GM23338 (cell line): ENCODE measurements around the gene SLC25A12. TPM values are rescaled to one million over a fixed set of nuclear protein-coding genes. Genes with fewer than 3 reads are reported as not detected.

Experiments
- ATAC-seq: fragments of 200-7000 bp; cut with Tn5 transposase; 3 replicates; pipeline ENCODE4 v1.9.1; 2020
- DNase-seq: peaks from one replicate; pipeline ENCODE4 v3.0.0-alpha.2; 2015; ENCODE audit warnings: low spot score
- H2AFZ ChIP-seq: fragments of 200-600 bp; sonication (generic); 2 replicates; pipeline ENCODE4 v1.8.0; 2016; ENCODE audit warnings: antibody characterized with exemption, mild to moderate bottlenecking, moderate library complexity
- H3F3A ChIP-seq: fragments of 200-600 bp; sonication (generic); replicated peaks from 2 replicates; pipeline ENCODE4 v1.8.0; 2017; ENCODE audit warnings: antibody characterized with exemption, mixed run types, low read depth
- H3K27ac ChIP-seq: fragments of 200-600 bp; sonication (generic); 2 replicates; pipeline ENCODE4 v1.6.1; 2016; ENCODE audit warnings: low read depth
- H3K27me3 ChIP-seq: fragments of 200-600 bp; sonication (generic); 2 replicates; pipeline ENCODE4 v1.8.0; 2016; ENCODE audit warnings: mild to moderate bottlenecking, mixed run types, moderate library complexity; ENCODE audit not compliant: insufficient read depth
- H3K36me3 ChIP-seq: fragments of 200-600 bp; sonication (generic); 2 replicates; pipeline ENCODE4 v1.8.0; 2016; ENCODE audit warnings: mild to moderate bottlenecking; ENCODE audit not compliant: insufficient read depth
- H3K4me1 ChIP-seq: fragments of 200-600 bp; sonication (generic); 2 replicates; pipeline ENCODE4 v1.8.0; 2016; ENCODE audit warnings: mild to moderate bottlenecking, moderate library complexity; ENCODE audit not compliant: insufficient read depth
- H3K4me2 ChIP-seq: fragments of 200-600 bp; sonication (generic); 2 replicates; pipeline ENCODE4 v1.7.1; 2017; ENCODE audit warnings: mixed run types
- H3K4me3 ChIP-seq: fragments of 200-600 bp; sonication (generic); 2 replicates; pipeline ENCODE4 v1.6.1; 2016; ENCODE audit warnings: mixed run types
- H3K79me2 ChIP-seq: fragments of 200-600 bp; sonication (generic); replicated peaks from 2 replicates; pipeline ENCODE4 v1.8.0; 2017; ENCODE audit warnings: mild to moderate bottlenecking; ENCODE audit not compliant: insufficient read depth
- H3K9me2 ChIP-seq: fragments of 200-600 bp; sonication (generic); 2 replicates; pipeline ENCODE4 v1.8.0; 2017; ENCODE audit not compliant: insufficient read depth
- H4K20me1 ChIP-seq: fragments of 200-600 bp; sonication (generic); replicated peaks from 2 replicates; pipeline ENCODE4 v1.8.0; 2017; ENCODE audit warnings: mild to moderate bottlenecking; ENCODE audit not compliant: insufficient read depth
- H3K27ac Mint-ChIP-seq: 2 replicates; pipeline ENCODE4 v1.8.0; 2020; ENCODE audit warnings: inconsistent platforms, mild to moderate bottlenecking, moderate library complexity, mixed read lengths
- H3K27me3 Mint-ChIP-seq: 3 replicates; pipeline ENCODE4 v1.8.0; 2022; ENCODE audit warnings: low read depth, mild to moderate bottlenecking, moderate library complexity, mixed read lengths, inconsistent platforms; ENCODE audit not compliant: insufficient read depth, poor library complexity
- H3K36me3 Mint-ChIP-seq: 3 replicates; pipeline ENCODE4 v1.8.0; 2021; ENCODE audit warnings: low read depth, mild to moderate bottlenecking, inconsistent platforms, moderate library complexity, mixed read lengths
- H3K4me1 Mint-ChIP-seq: 3 replicates; pipeline ENCODE4 v1.8.0; 2020; ENCODE audit warnings: mild to moderate bottlenecking, inconsistent platforms, mixed read lengths
- H3K4me3 Mint-ChIP-seq: 3 replicates; pipeline ENCODE4 v1.8.0; 2021; ENCODE audit warnings: moderate library complexity, mild to moderate bottlenecking, inconsistent platforms, mixed read lengths
- H3K9me3 Mint-ChIP-seq: 3 replicates; pipeline ENCODE4 v1.8.0; 2020; ENCODE audit warnings: moderate library complexity, mild to moderate bottlenecking, inconsistent platforms, mixed read lengths
- CREB1 ChIP-seq: fragments of 250-450 bp; sonication (Bioruptor Pico); IDR thresholded peaks from 2 replicates; pipeline ENCODE4 v1.5.0; 2020; ENCODE audit warnings: low read depth, mild to moderate bottlenecking, moderate library complexity
- CTCF ChIP-seq, 2 experiments: fragments of 200-600 bp in 1 of 2; sonication (generic) in 1 of 2; conservative IDR thresholded peaks; 2 replicates each; pipeline versions ENCODE4 v1.5.1 to v1.6.1; 2016 to 2017; ENCODE audit warnings: antibody characterized with exemption in 2 of 2, low read depth in 2 of 2, mild to moderate bottlenecking in 2 of 2, moderate library complexity in 1 of 2
- ETS1 ChIP-seq: IDR thresholded peaks from 2 replicates; pipeline ENCODE4 v1.6.1; 2016; ENCODE audit warnings: antibody characterized with exemption
- NANOG ChIP-seq: IDR thresholded peaks from 2 replicates; pipeline ENCODE4 v1.6.1; 2016; ENCODE audit warnings: antibody characterized with exemption, borderline replicate concordance
- POLR2AphosphoS5 ChIP-seq: IDR thresholded peaks from 2 replicates; pipeline ENCODE4 v1.6.1; 2016; ENCODE audit warnings: antibody characterized with exemption, low read depth
- REST ChIP-seq: IDR thresholded peaks from one replicate; pipeline ENCODE4 v1.6.1; 2018; ENCODE audit warnings: antibody characterized with exemption; ENCODE audit not compliant: unreplicated experiment
- STAT1 ChIP-seq: IDR thresholded peaks from one replicate; pipeline ENCODE4 v1.6.1; 2016; ENCODE audit warnings: antibody characterized with exemption; ENCODE audit not compliant: unreplicated experiment
- ZNF114 ChIP-seq: fragments of 250-450 bp; sonication (Bioruptor Pico); IDR thresholded peaks from 2 replicates; pipeline ENCODE4 v1.5.0; 2020; ENCODE audit warnings: mild to moderate bottlenecking, moderate library complexity
- ZNF331 ChIP-seq: fragments of 250-450 bp; sonication (Bioruptor Pico); IDR thresholded peaks from 2 replicates; pipeline ENCODE4 v1.5.0; 2020; ENCODE audit warnings: low read depth, mild to moderate bottlenecking, moderate library complexity
- polyA plus RNA-seq: library from polyadenylated mRNA; unstranded; fragments of >200 nt; fragmentation: Nextera tagmentation; extraction: Ambion mirVana; gene quantifications from 2 replicates; pipeline ENCODE4 v1.2.1, GENCODE V29; 2016
- total RNA-seq: library from RNA; depleted of rRNA; stranded (reverse); fragments of >200 nt; shearing (Covaris generic); gene quantifications from 2 replicates; pipeline ENCODE4 v1.2.3, GENCODE V29; 2014

SLC25A12 gene
- total and polyA plus RNA-seq, 2 experiments from 2014 or later = 4.8 to 14.8 TPM

GRCh38 chr2:171922230-171923022 lies 28.4 kb upstream of the SLC25A12 start, which contains the start of gene HAT1 (continued):
- no peak for TF ChIP-seq REST
- TF ChIP-seq CREB1 (CRISPR knock-in tag) = peak; percentile 95
- TF ChIP-seq STAT1 = no peak
- no peak for TF ChIP-seq ZNF114 (CRISPR knock-in tag)
- TF ChIP-seq NANOG = no peak
- TF ChIP-seq CTCF (conservative IDR thresholded peaks at IDR 0.05; ENCODE audit: low read depth in 2 of 2) = no peak
- no peak for TF ChIP-seq ZNF331 (CRISPR knock-in tag)

GRCh38 chr2:171921970-171922229 lies 27.9 kb upstream of the SLC25A12 start:
- Histone ChIP-seq H4K20me1 (no peaks in the 10 kb centered on the region), H3K36me3 (peaks cover 9% of the 10 kb centered on the region; the same call in 1 of the 2 replicates), H3K79me2 (peaks cover 33% of the 10 kb centered on the region), H2AFZ (peak overlapping the region; percentile 88), H3K27me3 (no peaks in the 10 kb centered on the region), H3K9me2 (no peaks in the 10 kb centered on the region), H3K27ac (peak overlapping the region; percentile 86), H3K4me3 (peak overlapping the region; percentile 76), H3F3A (no peaks in the 10 kb centered on the region; the same call in 1 of the 2 replicates), H3K4me1 (peaks cover 6% of the 10 kb centered on the region; the same call in 1 of the 2 replicates), H3K4me2 (peak overlapping the region; percentile 68)
- Mint-ChIP-seq H3K4me3 (peak overlapping the region; percentile 94), H3K9me3 (no peaks in the 10 kb centered on the region), H3K36me3 (peaks cover 16% of the 10 kb centered on the region; the same call in 2 of the 3 replicates), H3K4me1 (peaks cover 12% of the 10 kb centered on the region), H3K27me3 (peaks cover 2% of the 10 kb centered on the region), H3K27ac (peak overlapping the region; percentile 95)
- ATAC-seq = no peak
- no peak for TF ChIP-seq ETS1
- no peak for TF ChIP-seq ZNF331 (CRISPR knock-in tag)
- TF ChIP-seq ZNF114 (CRISPR knock-in tag) = no peak
- no peak for TF ChIP-seq STAT1
- no peak for TF ChIP-seq POLR2AphosphoS5
- DNase-seq = no peak
